Small intestine (tissue), 7 donors: ENCODE measurements around the gene PMFBP1. TPM values are rescaled to one million over a fixed set of nuclear protein-coding genes. Genes with fewer than 3 reads are reported as not detected.

Experiments used
- DNase-seq, 2 donors: peaks; one replicate each; pipeline versions ENCODE4 v3.0.0 to v3.0.0-alpha.2; 2013
- FAIRE-seq: peaks from 2 replicates; lab custom pipeline; 2012; peaks lifted over from hg19 to GRCh38; lab: Jason Lieb, UNC
- H3K27ac ChIP-seq, 3 donors: one replicate each; pipeline ENCODE4 v1.5.1; 2013; ENCODE audit warnings: low read length in 2 of 3, mild to moderate bottlenecking in 2 of 3, control low read depth in 1 of 3, inconsistent platforms in 1 of 3, low read depth in 1 of 3, moderate library complexity in 1 of 3
- H3K27me3 ChIP-seq, 3 donors: one replicate each; pipeline ENCODE4 v1.6.1; 2013; ENCODE audit warnings: low read length in 3 of 3, inconsistent platforms in 1 of 3; ENCODE audit not compliant: control insufficient read depth in 3 of 3, insufficient read depth in 3 of 3
- H3K36me3 ChIP-seq, 3 donors: one replicate each; pipeline ENCODE4 v1.6.1; 2013; ENCODE audit warnings: low read length in 3 of 3, inconsistent platforms in 1 of 3, low read depth in 1 of 3, mild to moderate bottlenecking in 1 of 3, moderate library complexity in 1 of 3; ENCODE audit not compliant: control insufficient read depth in 3 of 3, insufficient read depth in 2 of 3
- H3K4me1 ChIP-seq, 3 donors: one replicate each; pipeline ENCODE4 v1.6.1; 2013; ENCODE audit warnings: low read length in 2 of 3, inconsistent platforms in 1 of 3, low read depth in 1 of 3, mild to moderate bottlenecking in 1 of 3, moderate library complexity in 1 of 3; ENCODE audit not compliant: control insufficient read depth in 3 of 3, insufficient read depth in 2 of 3
- H3K4me3 ChIP-seq, 3 donors: one replicate each; pipeline ENCODE4 v1.5.1; 2013; ENCODE audit warnings: low read length in 3 of 3, control low read depth in 1 of 3, inconsistent platforms in 1 of 3, low read depth in 1 of 3, mild to moderate bottlenecking in 1 of 3, moderate library complexity in 1 of 3
- H3K9me3 ChIP-seq, 2 donors: one replicate each; pipeline ENCODE4 v1.6.1; 2013; ENCODE audit warnings: low read depth in 1 of 2, low read length in 1 of 2; ENCODE audit not compliant: control insufficient read depth in 2 of 2, insufficient read depth in 1 of 2
- WGBS, 3 donors: extraction: QIAGEN DNeasy Blood & Tissue Kit; methylation state at CpG; one replicate each; pipeline ENCODE4 v1.1.7; 2013; 5-methylcytosine and 5-hydroxymethylcytosine counted together
- polyA plus RNA-seq, 4 donors: library from polyadenylated mRNA; stranded (reverse) in 3 of 4; unstranded in 1 of 4; fragments of 200-250 nt in 3 of 4; fragments of 120-200 nt in 1 of 4; gene quantifications; one replicate each; pipeline versions ENCODE4 v1.2.1 to v1.2.3, GENCODE V29; 2013
- donor health status: healthy with polysubstance abuse.
- donor health status: control.
- donor health status: control.
- donor health status: Bipolar disorder and iron deficiency.
- donor health status: healthy.

Gene PMFBP1
- polyA plus RNA-seq, 4 donors, result 1.1 to 5.2 (median 2.3) TPM

GRCh38 chr16:72099377-72099818 is 72.6 kb downstream of the PMFBP1 start:
- Histone ChIP-seq H3K27ac (no peak overlapping the region), H3K4me1 (peaks cover 2 to 9% (median 6%) of the 10 kb centered on the region in 3 donors), H3K36me3 (peaks cover 19 to 73% (median 38%) of the 10 kb centered on the region in 3 donors), H3K4me3 (no peak overlapping the region), H3K9me3 (no peaks in the 10 kb centered on the region), H3K27me3 (no peaks in the 10 kb centered on the region)
- FAIRE-seq (no peak), DNase-seq (peak; percentile 63 to 75)
- WGBS, 3 donors, result 67 to 70% (median 67%) methylated on average over 12 of the region's 12 CpGs

DNA sequence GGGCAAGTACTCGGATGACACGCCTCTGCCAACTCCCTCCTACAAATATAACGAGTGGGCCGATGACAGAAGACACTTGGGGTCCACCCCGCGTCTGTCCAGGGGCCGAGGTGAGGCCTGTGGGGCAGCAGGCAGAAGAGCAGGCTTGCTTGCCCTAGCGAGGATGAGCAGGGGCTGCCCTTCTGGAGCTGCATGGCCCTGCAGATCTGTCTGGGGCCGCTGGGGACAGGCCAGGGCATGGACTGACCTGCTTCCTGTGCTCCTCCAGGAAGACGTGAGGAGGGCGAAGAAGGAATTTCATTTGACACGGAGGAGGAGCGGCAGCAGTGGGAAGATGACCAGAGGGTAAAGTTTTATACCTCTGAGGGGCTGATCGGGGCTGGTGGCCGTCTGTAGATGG is 73.0 kb downstream of the PMFBP1 start:
- Histone ChIP-seq H3K4me1 (peaks cover 2 to 9% (median 6%) of the 10 kb centered on the region in 3 donors), H3K27me3 (no peaks in the 10 kb centered on the region), H3K9me3 (no peaks in the 10 kb centered on the region), H3K4me3 (no peak overlapping the region), H3K27ac (no peak overlapping the region), H3K36me3 (peaks cover 19 to 69% (median 36%) of the 10 kb centered on the region in 3 donors)
- FAIRE-seq (no peak), DNase-seq (no peak)
- 77 to 87% (median 86%) methylated on average over 15 of the region's 15 CpGs for WGBS, 3 donors

- Histone ChIP-seq H3K27me3 (no peaks in the 10 kb centered on the region), H3K27ac (peak overlapping the region; percentile 91 to 92 (median 92)), H3K4me1 (peaks cover 2 to 17% (median 11%) of the 10 kb centered on the region in 3 donors), H3K9me3 (no peaks in the 10 kb centered on the region), H3K36me3 (peaks cover 7 to 32% (median 17%) of the 10 kb centered on the region in 3 donors), H3K4me3 (peak overlapping the region; percentile 59 to 79 (median 76))
- 0 to 2% (median 1%) methylated on average over 11 of the region's 11 CpGs for WGBS, 3 donors
- FAIRE-seq, result no peak
- no peak for DNase-seq
These were observed 77.7 kb downstream of the PMFBP1 start for GRCh38 chr16:72094266-72094610.

GRCh38 chr16:72093448-72094265 is 78.3 kb downstream of the PMFBP1 start, which contains the start of the genes DHX38 and TXNL4B:
DHX38 (plus strand) TSS chr16:72093847; CDS start chr16:72096158, 2,311 bp downstream.
TXNL4B (minus strand) TSS chr16:72093620; CDS start chr16:72090749, 2,871 bp downstream.
- Histone ChIP-seq H3K27me3 (no peaks in the 10 kb centered on the region), H3K4me1 (peaks cover 2 to 17% (median 11%) of the 10 kb centered on the region in 3 donors), H3K4me3 (peak within 1 kb of the TSS; percentile 59 to 81 (median 79)), H3K27ac (peak within 1 kb of the TSS; percentile 91 to 92 (median 92)), H3K36me3 (peaks cover 9 to 26% (median 15%) of the 10 kb centered on the region in 3 donors), H3K9me3 (no peaks in the 10 kb centered on the region)
- DNase-seq, result peak; percentile 99
- WGBS, 3 donors, result 0 to 1% (median 0%) methylated on average over 40 to 43 of the region's 43 CpGs
- FAIRE-seq, result peak; percentile 92

- peak overlapping the region; percentile 59 to 81 (median 79) for H3K4me3 ChIP-seq
- DNase-seq (peak in 1 of 2 donors; percentile 58), FAIRE-seq (no peak)
- peak overlapping the region; percentile 33 to 92 (median 84) for H3K27ac ChIP-seq
- peaks cover 9 to 21% (median 15%) of the 10 kb centered on the region in 3 donors for H3K36me3 ChIP-seq
- peaks cover 2 to 17% (median 11%) of the 10 kb centered on the region in 3 donors for H3K4me1 ChIP-seq
- H3K27me3 ChIP-seq, result no peaks in the 10 kb centered on the region
- H3K9me3 ChIP-seq, result no peaks in the 10 kb centered on the region
- WGBS, 3 donors, result 0% methylated on average over 18 to 22 of the region's 22 CpGs
These were observed 79.0 kb downstream of the PMFBP1 start for GRCh38 chr16:72092832-72093447.

- DNase-seq (peak; percentile 54 to 75), FAIRE-seq (no peak)
- Histone ChIP-seq H3K36me3 (peaks cover 7 to 17% (median 13%) of the 10 kb centered on the region in 3 donors), H3K27ac (no peak overlapping the region), H3K9me3 (no peaks in the 10 kb centered on the region), H3K4me1 (peaks cover 2 to 17% (median 11%) of the 10 kb centered on the region in 3 donors), H3K27me3 (no peaks in the 10 kb centered on the region), H3K4me3 (no peak overlapping the region)
- 20 to 74% (median 48%) methylated on average over 2 to 3 of the region's 3 CpGs for WGBS, 3 donors
These were observed 80.7 kb downstream of the PMFBP1 start for GRCh38 chr16:72091217-72091616.

- Histone ChIP-seq H3K4me1 (no peaks in the 10 kb centered on the region), H3K36me3 (peaks cover 10 to 28% (median 21%) of the 10 kb centered on the region in 3 donors), H3K9me3 (peaks cover 0 to 12% of the 10 kb centered on the region in 2 donors), H3K27me3 (no peaks in the 10 kb centered on the region), H3K27ac (no peak overlapping the region), H3K4me3 (no peak overlapping the region)
- 96 to 98% (median 97%) methylated on average over 2 of the region's 2 CpGs for WGBS, 3 donors
- DNase-seq, result no peak
- no peak for FAIRE-seq
These were observed 87.0 kb downstream of the PMFBP1 start for GRCh38 chr16:72085002-72085401.

DNA sequence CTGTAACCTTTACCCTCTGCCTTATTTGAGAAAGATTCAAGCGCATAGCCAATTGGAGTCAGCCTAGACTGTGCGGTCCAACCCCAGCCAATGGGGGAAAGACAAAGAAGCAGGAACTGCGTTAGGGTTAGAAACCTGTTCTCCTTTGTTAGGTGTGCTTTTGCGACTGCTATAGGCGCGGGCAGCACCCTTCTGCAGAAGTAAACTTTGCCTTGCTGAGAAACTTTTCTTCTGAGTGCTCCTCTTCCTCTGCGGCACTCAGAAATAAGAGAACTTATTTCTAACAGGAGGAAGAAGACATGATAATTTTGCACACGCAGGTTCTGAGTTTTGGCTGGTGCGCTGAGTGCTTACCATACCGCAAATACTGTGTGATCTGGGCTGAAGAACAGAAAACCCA is 87.5 kb downstream of the PMFBP1 start:
- WGBS, 3 donors, result 97 to 99% (median 99%) methylated on average over 10 of the region's 10 CpGs
- Histone ChIP-seq H3K27me3 (no peaks in the 10 kb centered on the region), H3K27ac (no peak overlapping the region), H3K36me3 (peaks cover 8 to 24% (median 16%) of the 10 kb centered on the region in 3 donors), H3K4me3 (no peak overlapping the region), H3K4me1 (no peaks in the 10 kb centered on the region), H3K9me3 (peaks cover 0 to 12% of the 10 kb centered on the region in 2 donors)
- FAIRE-seq (no peak), DNase-seq (no peak)
